HFF-Myc (cell line): Measurements from ENCODE around the gene NLRP1.

ENCODE experiments used
- DNase-seq: peaks from one replicate; pipeline ENCODE4 v3.0.0-alpha.2; 2011; ENCODE audit warnings: low read depth; ENCODE audit errors: extremely low read depth
- H3K4me3 ChIP-seq: replicated peaks from 2 replicates; pipeline ENCODE4 v1.5.1; 2011; ENCODE audit warnings: low read depth, mild to moderate bottlenecking, control low read depth, low read length
- CTCF ChIP-seq: IDR thresholded peaks from 2 replicates; pipeline ENCODE4 v1.5.1; 2012; ENCODE audit warnings: mild to moderate bottlenecking, low read depth, low read length, control low read depth; ENCODE audit errors: missing control alignments

Gene NLRP1

DNA sequence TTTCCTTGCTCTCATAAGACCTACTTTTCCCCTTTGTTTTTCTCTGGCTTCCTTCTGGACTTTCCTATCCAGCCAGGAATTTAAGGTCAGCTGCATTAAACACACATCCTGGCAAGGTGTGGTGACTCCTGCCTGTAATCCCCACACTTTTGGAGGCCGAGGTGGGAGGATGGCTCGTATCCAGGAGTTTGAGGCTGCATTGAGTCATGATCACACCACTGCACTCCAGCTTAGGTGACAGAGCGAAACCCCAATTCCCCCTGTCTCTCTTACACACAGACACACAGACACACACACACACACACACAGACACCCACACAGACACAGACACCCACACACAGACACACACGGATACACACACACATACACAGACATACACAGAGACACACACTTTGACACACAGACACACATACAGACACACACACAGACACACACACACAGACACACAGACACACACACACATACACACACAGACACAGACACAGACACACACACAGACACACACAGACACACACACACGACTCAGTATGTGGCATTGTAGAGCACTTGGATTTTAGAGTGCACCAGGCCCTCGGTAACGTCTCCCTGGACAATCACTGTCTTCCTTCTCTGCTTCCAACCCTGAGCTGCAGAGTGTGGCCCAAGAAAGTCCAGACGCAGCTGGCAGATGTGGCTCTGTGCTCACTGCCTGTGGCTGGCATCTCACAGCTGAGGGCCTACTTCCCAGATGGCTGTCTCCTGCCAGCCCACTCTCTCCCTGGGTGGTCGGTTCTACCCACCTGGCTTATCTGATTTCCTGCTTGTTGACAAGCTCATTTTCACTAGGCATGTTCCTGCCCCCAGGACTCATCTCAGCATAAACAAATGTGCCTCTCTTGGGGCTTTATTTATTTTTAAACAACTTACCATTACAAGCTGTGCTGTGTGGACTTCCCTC, 39.0 kb downstream of the NLRP1 start:
- DNase-seq, result no peak
- H3K4me3 ChIP-seq, result no peak overlapping the region
- TF ChIP-seq CTCF, result no peak

- no peak for DNase-seq
- no peak overlapping the region for H3K4me3 ChIP-seq
- no peak for TF ChIP-seq CTCF
Measured at GRCh38 chr17:5544115-5544514, 40.2 kb downstream of the NLRP1 start.

- no peak overlapping the region for H3K4me3 ChIP-seq
- TF ChIP-seq CTCF, result no peak
- no peak for DNase-seq
Measured at GRCh38 chr17:5541610-5542202, 42.6 kb downstream of the NLRP1 start.

DNA sequence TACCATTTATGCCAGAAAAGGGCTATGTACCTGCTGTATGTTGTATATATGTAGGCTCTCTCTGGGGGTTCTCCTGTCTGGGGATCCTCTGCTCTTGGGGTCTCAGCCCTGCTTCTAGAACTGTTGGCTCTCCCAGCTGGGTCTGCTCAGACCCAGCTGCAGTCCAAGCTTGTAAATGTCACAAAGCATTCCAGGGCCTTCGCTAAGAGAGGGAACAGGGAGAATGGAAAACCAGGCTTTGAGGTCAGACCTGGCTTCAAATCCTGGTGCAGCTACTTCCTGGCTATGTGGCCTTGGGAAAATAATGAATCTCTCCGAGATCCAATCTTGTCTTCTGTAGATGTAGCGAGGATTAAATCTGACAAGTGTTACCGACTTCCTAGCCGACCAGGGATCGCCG, 44.0 kb downstream of the NLRP1 start:
- no peak overlapping the region for H3K4me3 ChIP-seq
- DNase-seq, result no peak
- TF ChIP-seq CTCF, result no peak

GRCh38 chr17:5539286-5539685, 45.0 kb downstream of the NLRP1 start:
- TF ChIP-seq CTCF, result no peak
- H3K4me3 ChIP-seq, result no peak overlapping the region
- no peak for DNase-seq

DNA sequence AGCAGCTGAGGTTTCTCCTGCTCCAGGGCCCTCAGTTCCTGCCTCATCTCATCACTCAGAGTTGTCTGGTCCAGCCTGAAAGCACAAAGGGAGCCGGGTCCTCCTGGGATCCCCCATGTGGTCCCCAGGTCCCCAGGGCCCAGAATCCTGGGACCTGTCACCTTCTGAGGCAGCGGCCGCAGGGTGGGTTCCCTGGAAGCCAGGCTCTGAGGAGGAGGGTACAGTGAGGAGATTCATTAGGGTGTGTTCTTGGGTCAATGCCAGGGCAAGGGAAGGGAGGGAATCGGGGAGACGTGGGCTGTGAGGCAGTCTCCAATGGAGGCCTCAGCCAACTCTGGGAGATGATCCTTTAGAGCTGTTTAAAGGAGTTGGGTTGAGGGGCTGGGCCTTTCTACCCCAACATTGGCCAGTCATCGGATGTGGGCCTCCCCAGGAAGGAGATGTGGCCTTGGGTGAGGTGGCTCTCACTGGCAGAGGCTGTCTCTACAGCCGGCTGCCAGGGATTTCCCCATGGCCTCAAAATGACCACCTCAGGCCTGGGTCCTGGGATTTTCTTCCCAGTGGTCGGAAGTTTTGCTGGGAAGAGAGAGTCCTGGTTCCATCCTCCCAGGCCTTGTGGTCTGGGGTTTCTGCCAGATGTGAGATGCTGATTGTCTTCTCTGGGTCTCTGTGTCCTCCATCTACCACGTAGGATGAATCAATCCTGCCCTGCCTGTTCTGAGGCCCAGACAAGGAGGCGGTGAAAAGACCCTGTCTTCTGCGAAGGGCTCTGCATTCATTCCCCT, 47.3 kb downstream of the NLRP1 start:
- no peak for TF ChIP-seq CTCF
- no peak overlapping the region for H3K4me3 ChIP-seq
- DNase-seq, result no peak
